ENCODE data around the gene CBX4.

Gene CBX4

GRCh38 chr17:79785900-79786810 is 53.1 kb downstream of the CBX4 start:
- DNase-seq, result no peak

- no peak for DNase-seq
Observed at GRCh38 chr17:79785017-79785899, 54.0 kb downstream of the CBX4 start.

GRCh38 chr17:79784353-79785016 is 54.8 kb downstream of the CBX4 start:
- DNase-seq, result no peak

GRCh38 chr17:79783891-79784290 is 55.3 kb downstream of the CBX4 start:
- no peak for DNase-seq

Data from activated CD4-positive, alpha-beta T cell treated with anti-CD3 and anti-CD28 coated beads, Interleukin-2, amount 50 U/mL, for 4 hours (primary cell).